OCI-LY3 (cell line): ENCODE data around the gene ITGAE.

Experiments
- H2AFZ ChIP-seq: fragments of 200-600, 300-600 bp; shearing (Covaris generic); 2 replicates; pipeline ENCODE4 v1.6.0; 2014; ENCODE audit warnings: antibody characterized with exemption, low read depth, low read length
- H3K27ac ChIP-seq: fragments of 200-600, 300-600 bp; sonication (generic); 2 replicates; pipeline ENCODE4 v1.5.1; 2014; ENCODE audit warnings: mild to moderate bottlenecking, low read length, moderate library complexity, mixed read lengths
- H3K27me3 ChIP-seq: fragments of 200-600, 300-600 bp; sonication (generic); 2 replicates; pipeline ENCODE4 v1.6.1; 2014; ENCODE audit warnings: low read depth, low read length, mixed read lengths
- H3K36me3 ChIP-seq: fragments of 200-600, 300-600 bp; sonication (generic); replicated peaks from 2 replicates; pipeline ENCODE3; 2014; ENCODE audit warnings: low read depth, low read length, mixed read lengths
- H3K4me1 ChIP-seq: fragments of 300-600, 200-600 bp; sonication (generic); 2 replicates; pipeline ENCODE4 v1.6.1; 2014; ENCODE audit warnings: low read length, mixed read lengths
- H3K4me2 ChIP-seq: fragments of 200-600, 300-600 bp; sonication (generic); 2 replicates; pipeline ENCODE4 v1.6.1; 2014; ENCODE audit warnings: low read length, mixed read lengths
- H3K4me3 ChIP-seq: fragments of 300-600, 200-600 bp; sonication (generic); 2 replicates; pipeline ENCODE4 v1.5.1; 2014; ENCODE audit warnings: antibody characterized with exemption, mild to moderate bottlenecking, low read length, moderate library complexity
- H3K79me2 ChIP-seq: fragments of 300-600, 200-600 bp; shearing (Covaris generic); 2 replicates; pipeline ENCODE4 v1.6.1; 2014; ENCODE audit warnings: mild to moderate bottlenecking, low read length, mixed read lengths
- H3K9ac ChIP-seq: fragments of 300-600, 200-600 bp; shearing (Covaris generic); 2 replicates; pipeline ENCODE4 v1.6.0; 2014; ENCODE audit warnings: mild to moderate bottlenecking, low read length, moderate library complexity
- H3K9me3 ChIP-seq: fragments of 200-600, 300-600 bp; shearing (Covaris generic); 2 replicates; pipeline ENCODE4 v1.6.1; 2014; ENCODE audit warnings: low read length, mixed read lengths; ENCODE audit not compliant: insufficient read depth
- H4K20me1 ChIP-seq: fragments of 200-600, 300-600 bp; sonication (generic); 2 replicates; pipeline ENCODE4 v1.6.1; 2016; ENCODE audit warnings: low read length, mixed read lengths; ENCODE audit not compliant: insufficient read depth
- CTCF ChIP-seq: fragments of 200-600, 300-600 bp; sonication (generic); IDR thresholded peaks from 2 replicates; pipeline ENCODE4 v1.5.1; 2014; ENCODE audit warnings: antibody characterized with exemption, low read length, low read depth
- EZH2phosphoT487 ChIP-seq: fragments of 200-600 bp; shearing (Covaris generic); IDR thresholded peaks from 2 replicates; pipeline ENCODE4 v1.6.1; 2018; ENCODE audit warnings: antibody characterized with exemption, mixed run types, low read depth

The ITGAE gene

GRCh38 chr17:3753624-3754023 is 47.4 kb downstream of the ITGAE start:
- Histone ChIP-seq H3K4me1 (no peaks in the 10 kb centered on the region), H3K4me2 (no peak overlapping the region), H3K27ac (no peak overlapping the region), H3K27me3 (no peaks in the 10 kb centered on the region), H3K79me2 (no peaks in the 10 kb centered on the region), H3K4me3 (no peak overlapping the region), H3K9ac (no peak overlapping the region), H3K9me3 (no peaks in the 10 kb centered on the region), H2AFZ (no peak overlapping the region), H4K20me1 (no peaks in the 10 kb centered on the region), H3K36me3 (no peaks in the 10 kb centered on the region)
- TF ChIP-seq CTCF (no peak), EZH2phosphoT487 (no peak)

GRCh38 chr17:3751836-3752235 is 49.2 kb downstream of the ITGAE start:
- Histone ChIP-seq H3K4me3 (no peak overlapping the region), H2AFZ (no peak overlapping the region), H3K36me3 (no peaks in the 10 kb centered on the region), H3K9ac (no peak overlapping the region), H3K4me1 (no peaks in the 10 kb centered on the region), H4K20me1 (no peaks in the 10 kb centered on the region), H3K4me2 (no peak overlapping the region), H3K79me2 (no peaks in the 10 kb centered on the region), H3K27ac (no peak overlapping the region), H3K9me3 (no peaks in the 10 kb centered on the region), H3K27me3 (no peaks in the 10 kb centered on the region)
- TF ChIP-seq CTCF (no peak), EZH2phosphoT487 (no peak)

GRCh38 chr17:3750926-3751325 is 50.1 kb downstream of the ITGAE start:
- Histone ChIP-seq H3K4me1 (no peaks in the 10 kb centered on the region), H3K27ac (no peak overlapping the region), H2AFZ (no peak overlapping the region), H3K27me3 (no peaks in the 10 kb centered on the region), H3K4me2 (no peak overlapping the region), H3K4me3 (no peak overlapping the region), H3K79me2 (no peaks in the 10 kb centered on the region), H3K9ac (no peak overlapping the region), H3K36me3 (no peaks in the 10 kb centered on the region), H3K9me3 (no peaks in the 10 kb centered on the region), H4K20me1 (no peaks in the 10 kb centered on the region)
- TF ChIP-seq EZH2phosphoT487 (no peak), CTCF (no peak)

GRCh38 chr17:3750296-3750695 is 50.7 kb downstream of the ITGAE start:
- H2AFZ ChIP-seq, result no peak overlapping the region
- no peaks in the 10 kb centered on the region for H4K20me1 ChIP-seq
- no peak for TF ChIP-seq EZH2phosphoT487
- no peak for TF ChIP-seq CTCF
- H3K9ac ChIP-seq, result no peak overlapping the region
- H3K4me2 ChIP-seq, result no peak overlapping the region
- H3K27me3 ChIP-seq, result no peaks in the 10 kb centered on the region
- no peak overlapping the region for H3K27ac ChIP-seq
- no peaks in the 10 kb centered on the region for H3K36me3 ChIP-seq
- H3K9me3 ChIP-seq, result no peaks in the 10 kb centered on the region
- no peaks in the 10 kb centered on the region for H3K4me1 ChIP-seq
- no peak overlapping the region for H3K4me3 ChIP-seq
- no peaks in the 10 kb centered on the region for H3K79me2 ChIP-seq
